Cardiac muscle cell (in vitro differentiated cells and primary cell): ENCODE data around the gene CEMIP2. TPM values are rescaled to one million over a fixed set of nuclear protein-coding genes. Genes with fewer than 3 reads are reported as not detected.

ENCODE experiments used
- DNase-seq, 2 donors: peaks; one replicate each; pipeline versions ENCODE4 v3.0.0 to v3.0.0-alpha.2; 2010 to 2017; ENCODE audit warnings: low read depth in 1 of 2, low spot score in 1 of 2
- H3K27ac ChIP-seq: fragments of 200-600 bp; sonication (generic); 2 replicates; pipeline ENCODE4 v1.5.1; 2016
- H3K27me3 ChIP-seq: fragments of 200-600 bp; sonication (generic); 2 replicates; pipeline ENCODE4 v1.6.0; 2016; ENCODE audit warnings: control low read depth
- H3K36me3 ChIP-seq: fragments of 200-600 bp; sonication (generic); 2 replicates; pipeline ENCODE4 v1.5.1; 2016; ENCODE audit warnings: control low read depth
- H3K4me1 ChIP-seq: fragments of 200-600 bp; sonication (generic); 2 replicates; pipeline ENCODE4 v1.8.1; 2017; ENCODE audit warnings: low read depth, mild to moderate bottlenecking, mixed run types
- H3K4me3 ChIP-seq: fragments of 200-600 bp; sonication (generic); 2 replicates; pipeline ENCODE4 v1.5.1; 2016; ENCODE audit warnings: mild to moderate bottlenecking
- H3K9me3 ChIP-seq: fragments of 200-600 bp; sonication (generic); 2 replicates; pipeline ENCODE4 v1.5.1; 2017; ENCODE audit warnings: low read depth, mild to moderate bottlenecking, control low read depth
- polyA plus RNA-seq: library from polyadenylated mRNA; unstranded; fragments of >200 nt; fragmentation: Nextera tagmentation; extraction: Ambion mirVana; gene quantifications from 2 replicates; pipeline ENCODE4 v1.2.1, GENCODE V29; 2016
- total RNA-seq: library from RNA; depleted of rRNA; stranded (reverse); fragments of >200 nt; gene quantifications from 2 replicates; pipeline ENCODE4 v1.2.3, GENCODE V29; 2016
- TF ChIP-seq, protein P1 (sequence below): IDR thresholded peaks from 2 replicates; pipeline ENCODE4 v1.5.1; 2012; ENCODE audit warnings: low read depth, mild to moderate bottlenecking, low read length

The CEMIP2 gene
- total and polyA plus RNA-seq, 2 experiments from 2014 or later = 15.9 to 16.5 TPM

DNA sequence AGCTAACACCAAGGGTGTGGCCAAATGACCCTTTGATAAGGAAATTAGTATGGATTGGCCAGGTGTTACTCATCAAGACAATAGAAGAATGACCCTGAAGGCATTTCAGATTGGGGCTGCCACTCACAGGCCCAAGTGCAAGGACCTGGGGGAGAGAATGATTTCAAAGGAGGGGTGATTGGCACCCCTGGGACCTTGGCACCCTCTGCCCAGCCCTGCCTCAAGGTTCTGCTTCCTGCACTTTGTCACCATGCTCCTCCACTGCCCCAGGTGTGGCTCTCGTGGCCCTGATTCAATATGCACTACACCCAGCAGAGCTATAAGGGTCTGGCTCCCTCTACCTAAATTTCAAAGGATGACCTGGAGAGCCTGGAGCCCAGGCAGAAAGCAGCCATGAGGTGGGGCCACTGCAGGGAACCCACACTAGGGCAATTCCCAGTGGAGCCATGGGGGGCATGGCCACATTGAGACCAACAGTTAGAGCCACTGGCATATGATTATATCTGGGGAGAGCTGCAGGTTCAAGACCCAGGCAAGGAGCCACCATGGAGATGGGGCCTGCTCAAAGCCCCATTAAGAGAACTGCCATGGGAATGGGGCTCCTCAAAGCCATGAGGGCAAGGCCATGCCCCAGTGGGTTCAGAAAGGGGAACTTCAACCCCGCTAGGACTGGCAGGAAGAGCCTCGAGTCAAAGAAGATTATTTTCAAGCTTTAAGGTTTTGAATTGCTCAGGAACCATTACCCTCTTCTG, 93.0 kb downstream of the CEMIP2 start:
- Histone ChIP-seq H3K9me3 (no peaks in the 10 kb centered on the region), H3K27ac (no peak overlapping the region), H3K4me1 (no peaks in the 10 kb centered on the region)

DNA sequence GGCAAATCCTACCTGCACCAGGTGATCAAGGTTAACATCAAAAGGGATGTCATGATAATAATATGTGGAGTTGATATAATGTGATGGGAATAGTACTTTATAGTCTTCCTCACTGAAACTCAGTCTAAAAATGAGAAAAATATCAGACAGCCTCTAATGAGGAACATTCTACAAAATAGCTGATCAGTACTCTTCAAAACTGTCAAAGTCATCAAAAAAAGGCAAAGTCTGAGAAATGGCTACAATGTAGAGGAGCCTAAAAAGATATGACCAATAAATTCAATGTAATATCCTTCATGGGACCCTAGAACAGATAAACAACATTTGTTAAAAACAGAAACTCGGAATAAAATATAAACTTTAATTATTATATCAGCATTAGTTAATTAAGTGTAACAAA, 95.7 kb downstream of the CEMIP2 start:
- Histone ChIP-seq H3K9me3 (no peaks in the 10 kb centered on the region), H3K27ac (no peak overlapping the region), H3K27me3 (no peaks in the 10 kb centered on the region), H3K4me3 (no peak overlapping the region), H3K36me3 (no peaks in the 10 kb centered on the region), H3K4me1 (no peaks in the 10 kb centered on the region)
- no peak for DNase-seq
- TF ChIP-seq, protein P1, sequence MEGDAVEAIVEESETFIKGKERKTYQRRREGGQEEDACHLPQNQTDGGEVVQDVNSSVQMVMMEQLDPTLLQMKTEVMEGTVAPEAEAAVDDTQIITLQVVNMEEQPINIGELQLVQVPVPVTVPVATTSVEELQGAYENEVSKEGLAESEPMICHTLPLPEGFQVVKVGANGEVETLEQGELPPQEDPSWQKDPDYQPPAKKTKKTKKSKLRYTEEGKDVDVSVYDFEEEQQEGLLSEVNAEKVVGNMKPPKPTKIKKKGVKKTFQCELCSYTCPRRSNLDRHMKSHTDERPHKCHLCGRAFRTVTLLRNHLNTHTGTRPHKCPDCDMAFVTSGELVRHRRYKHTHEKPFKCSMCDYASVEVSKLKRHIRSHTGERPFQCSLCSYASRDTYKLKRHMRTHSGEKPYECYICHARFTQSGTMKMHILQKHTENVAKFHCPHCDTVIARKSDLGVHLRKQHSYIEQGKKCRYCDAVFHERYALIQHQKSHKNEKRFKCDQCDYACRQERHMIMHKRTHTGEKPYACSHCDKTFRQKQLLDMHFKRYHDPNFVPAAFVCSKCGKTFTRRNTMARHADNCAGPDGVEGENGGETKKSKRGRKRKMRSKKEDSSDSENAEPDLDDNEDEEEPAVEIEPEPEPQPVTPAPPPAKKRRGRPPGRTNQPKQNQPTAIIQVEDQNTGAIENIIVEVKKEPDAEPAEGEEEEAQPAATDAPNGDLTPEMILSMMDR = no peak

More for the DNA sequence above, 93.0 kb downstream of the CEMIP2 start:
- DNase-seq = no peak
- no peaks in the 10 kb centered on the region for H3K36me3 ChIP-seq
- TF ChIP-seq, protein P1 = no peak
- no peaks in the 10 kb centered on the region for H3K27me3 ChIP-seq
- no peak overlapping the region for H3K4me3 ChIP-seq

DNA sequence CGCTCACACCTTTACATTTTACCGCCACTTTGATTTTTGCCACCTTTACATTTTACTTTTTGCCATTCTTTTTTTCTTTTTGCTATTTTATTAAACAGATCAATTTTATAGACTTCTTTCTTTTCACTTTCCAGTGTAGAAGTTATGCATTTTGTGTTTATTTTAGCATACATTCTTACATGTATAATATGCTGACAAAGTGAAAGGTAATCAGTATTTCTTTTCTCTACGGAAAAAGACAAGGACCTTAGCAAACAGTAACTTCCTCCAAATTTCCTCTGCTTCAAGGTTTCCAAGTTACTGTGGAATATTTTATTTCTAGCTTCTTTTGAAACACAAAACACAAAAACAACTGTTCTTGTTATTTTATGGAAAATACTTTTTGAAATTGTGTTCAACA, 97.0 kb downstream of the CEMIP2 start:
- Histone ChIP-seq H3K4me1 (no peaks in the 10 kb centered on the region), H3K27ac (no peak overlapping the region), H3K27me3 (no peaks in the 10 kb centered on the region), H3K4me3 (no peak overlapping the region), H3K36me3 (no peaks in the 10 kb centered on the region), H3K9me3 (no peaks in the 10 kb centered on the region)
- TF ChIP-seq, protein P1 = no peak
- DNase-seq = no peak

DNA sequence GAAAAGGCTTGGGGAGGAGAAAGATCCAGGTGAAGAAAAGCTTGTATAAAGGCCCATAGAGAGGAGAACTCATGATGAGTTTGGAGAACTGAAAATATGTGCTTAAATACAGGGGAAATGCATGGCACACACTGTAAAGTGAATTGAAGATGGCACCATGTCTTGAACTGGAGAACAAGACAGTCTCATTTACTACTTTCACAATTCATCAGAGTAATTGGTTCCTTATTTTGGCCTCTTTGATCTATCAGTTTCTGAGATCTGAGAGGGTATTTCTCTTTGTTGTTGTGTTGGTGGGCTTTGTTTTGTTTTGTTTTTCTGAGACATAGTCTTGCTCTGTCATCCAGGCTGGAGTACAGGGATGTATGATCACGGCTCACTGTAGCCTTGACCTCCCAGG, 98.2 kb downstream of the CEMIP2 start:
- Histone ChIP-seq H3K9me3 (no peaks in the 10 kb centered on the region), H3K4me1 (no peaks in the 10 kb centered on the region), H3K4me3 (no peak overlapping the region), H3K27me3 (no peaks in the 10 kb centered on the region), H3K36me3 (no peaks in the 10 kb centered on the region), H3K27ac (no peak overlapping the region)
- TF ChIP-seq, protein P1 = no peak
- no peak for DNase-seq

DNA sequence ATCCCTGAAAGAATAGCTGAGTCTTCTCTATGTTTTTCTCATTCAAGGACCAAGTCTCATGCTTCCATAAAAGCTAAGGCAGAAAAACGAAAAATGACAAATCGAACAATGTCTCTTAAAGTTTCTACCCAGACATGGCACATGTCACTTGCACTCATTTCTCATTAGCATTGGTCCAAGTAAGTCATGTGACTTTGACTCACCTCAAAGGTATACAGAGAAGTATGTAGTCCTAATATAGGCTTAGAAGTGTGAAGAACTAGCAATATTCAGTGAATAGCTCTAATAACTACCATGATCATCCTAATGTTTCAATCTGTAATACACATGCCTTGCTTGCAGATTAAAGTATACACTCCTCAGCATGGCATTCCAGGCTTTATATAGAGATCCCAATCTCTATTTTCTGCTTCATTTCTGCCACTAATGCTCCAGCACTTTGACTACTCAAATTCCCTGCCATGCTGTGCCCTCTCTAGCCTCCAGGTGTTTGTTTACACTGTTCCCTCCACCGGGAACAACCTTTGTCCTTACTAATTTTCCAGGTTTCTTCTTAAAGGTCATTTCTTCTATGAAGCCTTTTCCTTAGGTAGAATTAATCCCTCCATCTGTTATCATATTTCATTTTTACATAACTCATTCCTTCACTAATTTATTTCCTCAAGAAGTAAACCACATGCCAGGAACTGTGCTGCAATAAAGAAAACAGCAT, 98.9 kb downstream of the CEMIP2 start:
- Histone ChIP-seq H3K27me3 (no peaks in the 10 kb centered on the region), H3K27ac (no peak overlapping the region), H3K9me3 (no peaks in the 10 kb centered on the region), H3K4me3 (no peak overlapping the region), H3K36me3 (no peaks in the 10 kb centered on the region), H3K4me1 (no peaks in the 10 kb centered on the region)
- TF ChIP-seq, protein P1 = no peak
- DNase-seq = no peak
